Nephron (organoid): ENCODE data around the gene COX7A2L.

ENCODE experiments used
- H3K27ac Mint-ChIP-seq, 3 experiments: 2 replicates each; pipeline ENCODE4 v1.8.0; 2020; ENCODE audit warnings: mixed read lengths in 3 of 3, mild to moderate bottlenecking in 2 of 3, moderate library complexity in 1 of 3
- H3K27me3 Mint-ChIP-seq: 2 replicates; pipeline ENCODE4 v1.8.0; 2021; ENCODE audit warnings: low read depth, mild to moderate bottlenecking, moderate library complexity, mixed read lengths
- H3K36me3 Mint-ChIP-seq: 2 replicates; pipeline ENCODE4 v1.8.0; 2020; ENCODE audit warnings: low read depth, mixed read lengths
- H3K4me1 Mint-ChIP-seq: 2 replicates; pipeline ENCODE4 v1.8.0; 2020; ENCODE audit warnings: mixed read lengths
- H3K4me3 Mint-ChIP-seq, 3 experiments: 2 replicates each; pipeline ENCODE4 v1.8.0; 2020; ENCODE audit warnings: mild to moderate bottlenecking in 3 of 3, mixed read lengths in 3 of 3, moderate library complexity in 2 of 3
- H3K9me3 Mint-ChIP-seq: 2 replicates; pipeline ENCODE4 v1.8.0; 2020; ENCODE audit warnings: mixed read lengths
- CTCF ChIP-seq, 3 experiments: fragments of 200-600 bp; sonication (generic); IDR thresholded peaks; one replicate each; pipeline ENCODE4 v1.5.0; 2021; ENCODE audit warnings: antibody characterized with exemption in 3 of 3; ENCODE audit not compliant: unreplicated experiment in 3 of 3

COX7A2L gene

DNA sequence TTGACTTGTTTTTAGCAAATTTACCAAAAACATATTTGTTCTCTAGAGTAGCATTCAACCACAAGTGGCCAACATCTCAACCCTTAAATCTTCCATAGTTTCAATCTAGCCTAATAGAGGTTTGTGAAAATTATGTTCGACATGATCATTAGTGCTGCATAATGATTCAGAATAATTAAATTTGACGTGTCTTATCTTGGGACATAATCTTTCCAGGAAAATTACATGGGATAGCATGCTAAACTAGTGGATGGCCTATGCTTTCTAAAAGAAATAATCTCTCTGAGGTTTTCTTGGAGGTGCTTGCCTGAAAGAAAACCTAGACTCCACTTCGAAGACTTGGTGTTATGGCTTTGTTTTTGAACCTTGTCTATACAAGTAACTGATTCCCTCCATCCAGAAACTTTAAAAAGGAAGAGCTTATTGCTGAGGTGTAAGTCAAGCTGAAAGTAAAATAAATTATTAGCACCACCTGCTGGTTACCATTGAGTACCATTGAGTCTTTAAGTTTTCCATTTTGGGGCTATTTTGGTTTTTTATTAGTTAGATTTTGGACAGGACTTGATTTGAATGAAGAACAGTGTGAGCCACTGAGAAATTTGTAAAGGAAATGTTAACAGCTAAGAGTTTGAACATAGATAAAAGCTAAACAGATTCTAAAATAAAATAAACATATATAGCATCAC, 32.7 kb downstream of the COX7A2L start:
- H3K9me3 Mint-ChIP-seq: no peaks in the 10 kb centered on the region
- peak overlapping the region in 2 of 3 experiments; percentile 30 to 70 for H3K27ac Mint-ChIP-seq
- TF ChIP-seq CTCF (IDR thresholded peaks at IDR 0.05; ENCODE audit: unreplicated experiment in 3 of 3): peak; percentile 35 to 56 (median 38)
- no peaks in the 10 kb centered on the region for H3K27me3 Mint-ChIP-seq
- peaks cover 62% of the 10 kb centered on the region for H3K36me3 Mint-ChIP-seq
- H3K4me1 Mint-ChIP-seq: no peaks in the 10 kb centered on the region
- H3K4me3 Mint-ChIP-seq: no peak overlapping the region

DNA sequence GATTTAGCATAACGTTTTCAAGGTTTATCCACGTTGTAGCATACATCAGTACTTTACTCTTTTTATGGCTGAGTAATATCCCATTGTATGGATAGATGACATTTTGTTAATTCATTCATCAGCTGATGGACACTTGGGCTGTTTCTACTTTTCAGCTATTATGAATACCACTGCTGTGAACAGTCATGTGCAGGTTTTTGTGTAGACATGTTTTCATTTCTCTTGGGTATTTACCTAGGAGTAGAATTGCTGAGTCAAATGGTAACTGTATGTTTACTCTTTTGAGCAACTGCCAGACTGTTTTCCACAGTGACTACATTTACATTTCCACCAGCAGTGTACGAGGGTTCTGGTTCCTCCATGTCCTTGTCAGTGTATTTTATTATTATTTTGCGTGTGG, 33.9 kb downstream of the COX7A2L start:
- Mint-ChIP-seq H3K9me3 (no peaks in the 10 kb centered on the region), H3K4me1 (no peaks in the 10 kb centered on the region), H3K4me3 (no peak overlapping the region), H3K27ac (peak overlapping the region; percentile 9 to 84 (median 22)), H3K27me3 (no peaks in the 10 kb centered on the region), H3K36me3 (peaks cover 61% of the 10 kb centered on the region)
- no peak for TF ChIP-seq CTCF (IDR thresholded peaks at IDR 0.05; ENCODE audit: unreplicated experiment in 3 of 3)

- Mint-ChIP-seq H3K4me3 (no peak overlapping the region), H3K36me3 (peaks cover 58% of the 10 kb centered on the region), H3K27me3 (no peaks in the 10 kb centered on the region), H3K9me3 (no peaks in the 10 kb centered on the region), H3K4me1 (no peaks in the 10 kb centered on the region), H3K27ac (peak overlapping the region in 1 of 3 experiments; percentile 42)
- no peak for TF ChIP-seq CTCF (IDR thresholded peaks at IDR 0.05; ENCODE audit: unreplicated experiment in 3 of 3)
Observed at GRCh38 chr2:42325609-42326008, 35.4 kb downstream of the COX7A2L start.

GRCh38 chr2:42324949-42325348, 36.1 kb downstream of the COX7A2L start:
- H3K27ac Mint-ChIP-seq: no peak overlapping the region
- peaks cover 58% of the 10 kb centered on the region for H3K36me3 Mint-ChIP-seq
- no peaks in the 10 kb centered on the region for H3K4me1 Mint-ChIP-seq
- H3K27me3 Mint-ChIP-seq: no peaks in the 10 kb centered on the region
- no peaks in the 10 kb centered on the region for H3K9me3 Mint-ChIP-seq
- H3K4me3 Mint-ChIP-seq: no peak overlapping the region
- TF ChIP-seq CTCF (IDR thresholded peaks at IDR 0.05; ENCODE audit: unreplicated experiment in 3 of 3): no peak

- Mint-ChIP-seq H3K4me3 (no peak overlapping the region), H3K27me3 (no peaks in the 10 kb centered on the region), H3K27ac (no peak overlapping the region), H3K9me3 (no peaks in the 10 kb centered on the region), H3K4me1 (no peaks in the 10 kb centered on the region), H3K36me3 (peaks cover 52% of the 10 kb centered on the region)
- TF ChIP-seq CTCF (IDR thresholded peaks at IDR 0.05; ENCODE audit: unreplicated experiment in 3 of 3): no peak
Observed at GRCh38 chr2:42324244-42324643, 36.8 kb downstream of the COX7A2L start.

- no peak for TF ChIP-seq CTCF (IDR thresholded peaks at IDR 0.05; ENCODE audit: unreplicated experiment in 3 of 3)
- H3K4me1 Mint-ChIP-seq: no peaks in the 10 kb centered on the region
- peaks cover 52% of the 10 kb centered on the region for H3K36me3 Mint-ChIP-seq
- H3K27ac Mint-ChIP-seq: no peak overlapping the region
- no peaks in the 10 kb centered on the region for H3K27me3 Mint-ChIP-seq
- H3K4me3 Mint-ChIP-seq: no peak overlapping the region
- H3K9me3 Mint-ChIP-seq: no peaks in the 10 kb centered on the region
Observed at GRCh38 chr2:42321452-42322064, 39.5 kb downstream of the COX7A2L start.
